ENCODE data around the gene KRT6C. TPM values are rescaled to one million over a fixed set of nuclear protein-coding genes. Genes with fewer than 3 reads are reported as not detected.

KRT6C gene
- total RNA-seq, 1 donor = not detected

DNA sequence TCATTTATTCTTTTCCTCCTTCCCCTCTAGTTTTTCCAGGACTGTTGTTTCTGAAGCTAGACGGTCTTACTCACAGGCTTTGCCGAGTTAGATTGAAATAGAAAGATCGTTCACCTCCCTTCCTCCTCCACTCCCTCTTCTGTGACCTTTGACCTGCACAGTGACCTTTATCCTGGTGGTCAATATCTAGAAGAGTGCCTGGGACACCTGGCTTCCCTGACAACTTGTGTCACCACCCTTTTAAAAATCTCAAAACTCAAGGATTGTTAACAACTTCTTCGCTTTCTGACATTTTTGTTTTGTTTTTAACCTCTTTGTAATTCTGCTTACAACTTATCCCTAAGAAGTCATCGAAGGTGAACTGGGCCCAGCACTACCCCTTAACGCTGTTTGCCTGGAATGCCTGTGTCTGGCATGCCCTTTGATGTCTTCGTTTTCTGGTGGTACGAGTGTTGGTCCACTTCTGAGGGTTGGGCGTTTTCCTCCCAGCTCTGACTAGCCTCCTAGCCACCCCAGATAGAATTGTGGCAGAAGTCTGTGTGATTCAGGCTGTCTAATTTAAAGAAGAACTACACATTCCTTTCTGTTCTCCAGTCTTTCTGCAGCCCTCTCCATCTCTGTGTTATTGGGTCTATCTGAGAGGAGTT, 36.7 kb downstream of the KRT6C start:
- Histone ChIP-seq H3K4me3 (ENCODE audit: low read length) (no peak overlapping the region), H3K4me1 (ENCODE audit: insufficient read depth, low read length) (no peaks in the 10 kb centered on the region), H3K9me3 (ENCODE audit: low read depth, low read length) (no peaks in the 10 kb centered on the region), H3K27me3 (ENCODE audit: insufficient read depth, low read length) (no peaks in the 10 kb centered on the region)

DNA sequence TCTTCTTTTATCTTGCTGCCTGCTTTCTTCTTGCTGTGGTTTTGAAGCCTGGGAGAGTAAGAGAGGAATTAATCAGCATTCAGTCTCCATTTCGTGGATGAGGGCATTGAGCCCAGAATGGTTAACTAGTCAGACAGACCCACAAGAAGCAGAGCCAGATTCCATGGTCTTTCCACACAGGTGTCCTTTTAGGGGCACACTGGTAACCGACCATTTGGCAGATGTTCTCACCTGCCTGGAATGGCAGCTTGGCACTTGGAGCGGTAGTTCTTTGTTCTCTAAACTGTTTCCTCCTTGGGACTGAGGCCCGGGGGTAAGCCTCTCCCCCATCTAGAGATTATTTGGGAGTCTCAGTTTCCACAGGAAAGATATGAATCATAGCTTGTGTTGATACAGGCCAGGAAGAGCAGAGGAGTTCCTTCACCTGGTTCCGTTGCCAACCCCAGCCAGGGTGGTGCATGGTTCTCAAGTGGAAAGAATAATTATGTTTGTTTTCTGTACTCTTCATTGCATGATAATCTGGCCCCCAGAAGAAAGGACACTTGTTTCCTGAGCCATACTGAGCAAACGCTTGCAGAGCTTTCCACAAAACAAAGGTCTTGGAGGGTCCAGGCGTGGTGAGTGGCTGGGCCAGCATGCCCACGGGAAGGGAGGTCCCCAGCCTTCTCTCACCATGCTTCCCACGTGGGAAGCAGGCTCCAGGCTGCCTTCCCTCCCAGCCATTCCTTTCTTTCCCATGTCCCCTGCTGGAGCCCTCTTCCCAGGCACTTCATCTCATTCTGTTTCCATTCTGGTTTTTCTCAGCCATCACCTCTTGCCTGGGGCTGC, 37.4 kb downstream of the KRT6C start:
- H3K27me3 ChIP-seq (ENCODE audit: insufficient read depth, low read length) = no peaks in the 10 kb centered on the region
- H3K9me3 ChIP-seq (ENCODE audit: low read depth, low read length) = no peaks in the 10 kb centered on the region
- no peaks in the 10 kb centered on the region for H3K4me1 ChIP-seq (ENCODE audit: insufficient read depth, low read length)
- H3K4me3 ChIP-seq (ENCODE audit: low read length) = no peak overlapping the region

GRCh38 chr12:52435659-52435999, 38.0 kb downstream of the KRT6C start:
- Histone ChIP-seq H3K9me3 (ENCODE audit: low read depth, low read length) (no peaks in the 10 kb centered on the region), H3K27me3 (ENCODE audit: insufficient read depth, low read length) (no peaks in the 10 kb centered on the region), H3K4me3 (ENCODE audit: low read length) (no peak overlapping the region), H3K4me1 (ENCODE audit: insufficient read depth, low read length) (no peaks in the 10 kb centered on the region)

DNA sequence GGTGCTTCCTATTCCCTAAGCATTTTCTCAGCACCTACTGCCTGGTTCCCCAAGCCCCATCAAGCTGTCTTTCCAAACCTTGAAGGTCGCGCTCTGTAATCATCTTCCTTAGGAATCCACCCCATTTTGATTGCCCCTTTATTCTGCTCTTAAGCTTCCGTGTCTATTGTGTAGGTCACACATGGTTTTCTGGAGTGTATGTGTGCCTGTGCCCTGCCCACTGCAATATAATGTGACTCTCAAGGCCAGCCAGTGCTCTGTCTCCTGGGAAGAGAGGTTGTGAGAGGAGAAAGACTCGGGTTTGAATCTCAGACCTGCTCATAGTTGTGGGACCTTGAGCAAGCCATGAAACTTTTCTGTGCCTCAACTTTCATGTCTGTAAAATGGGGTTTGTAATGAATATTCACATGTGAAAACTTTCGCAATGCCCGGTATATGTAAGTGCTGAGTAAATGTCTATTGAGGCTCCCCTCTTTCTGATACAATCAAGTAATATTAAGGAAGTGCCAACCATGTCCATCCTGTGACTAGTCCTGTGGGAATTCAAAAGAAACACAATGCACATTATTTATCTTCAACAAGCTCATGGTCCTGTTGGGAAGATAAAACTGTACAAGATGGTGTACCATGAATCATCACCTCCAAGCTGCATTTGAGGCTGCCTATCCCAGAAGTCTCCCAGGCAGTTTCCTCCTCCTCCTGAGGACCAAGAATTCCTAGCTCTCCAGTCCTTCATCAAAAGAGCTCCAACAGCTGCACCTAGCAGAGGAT, 38.7 kb downstream of the KRT6C start:
- Histone ChIP-seq H3K4me1 (ENCODE audit: insufficient read depth, low read length) (no peaks in the 10 kb centered on the region), H3K9me3 (ENCODE audit: low read depth, low read length) (no peaks in the 10 kb centered on the region), H3K4me3 (ENCODE audit: low read length) (no peak overlapping the region), H3K27me3 (ENCODE audit: insufficient read depth, low read length) (no peaks in the 10 kb centered on the region)

- Histone ChIP-seq H3K4me3 (ENCODE audit: low read length) (no peak within 1 kb of the TSS), H3K9me3 (ENCODE audit: low read depth, low read length) (no peaks in the 10 kb centered on the region), H3K27me3 (ENCODE audit: insufficient read depth, low read length) (no peaks in the 10 kb centered on the region), H3K4me1 (ENCODE audit: insufficient read depth, low read length) (no peaks in the 10 kb centered on the region)
Observed at GRCh38 chr12:52434081-52434733, 39.4 kb downstream of the KRT6C start, which contains the start of gene KRT75. KRT75 (minus strand) TSS chr12:52434371; CDS start chr12:52434304, 67 bp downstream.

- no peaks in the 10 kb centered on the region for H3K9me3 ChIP-seq (ENCODE audit: low read depth, low read length)
- H3K4me3 ChIP-seq (ENCODE audit: low read length) = no peak overlapping the region
- no peaks in the 10 kb centered on the region for H3K27me3 ChIP-seq (ENCODE audit: insufficient read depth, low read length)
- no peaks in the 10 kb centered on the region for H3K4me1 ChIP-seq (ENCODE audit: insufficient read depth, low read length)
Observed at GRCh38 chr12:52433501-52434080, 40.0 kb downstream of the KRT6C start.

- Histone ChIP-seq H3K4me1 (ENCODE audit: insufficient read depth, low read length) (no peaks in the 10 kb centered on the region), H3K27me3 (ENCODE audit: insufficient read depth, low read length) (no peaks in the 10 kb centered on the region), H3K4me3 (ENCODE audit: low read length) (no peak overlapping the region)
Observed at GRCh38 chr12:52432559-52433207, 40.9 kb downstream of the KRT6C start.

GRCh38 chr12:52428121-52428520, 45.5 kb downstream of the KRT6C start:
- Histone ChIP-seq H3K4me1 (ENCODE audit: insufficient read depth, low read length) (no peaks in the 10 kb centered on the region), H3K4me3 (ENCODE audit: low read length) (no peak overlapping the region), H3K27me3 (ENCODE audit: insufficient read depth, low read length) (no peaks in the 10 kb centered on the region), H3K9me3 (ENCODE audit: low read depth, low read length) (no peaks in the 10 kb centered on the region)

More at GRCh38 chr12:52432559-52433207, 40.9 kb downstream of the KRT6C start:
- H3K9me3 ChIP-seq (ENCODE audit: low read depth, low read length) = no peaks in the 10 kb centered on the region

GRCh38 chr12:52427083-52427482, 46.5 kb downstream of the KRT6C start:
- H3K9me3 ChIP-seq (ENCODE audit: low read depth, low read length) = no peaks in the 10 kb centered on the region
- no peak overlapping the region for H3K4me3 ChIP-seq (ENCODE audit: low read length)
- no peaks in the 10 kb centered on the region for H3K27me3 ChIP-seq (ENCODE audit: insufficient read depth, low read length)
- H3K4me1 ChIP-seq (ENCODE audit: insufficient read depth, low read length) = no peaks in the 10 kb centered on the region

DNA sequence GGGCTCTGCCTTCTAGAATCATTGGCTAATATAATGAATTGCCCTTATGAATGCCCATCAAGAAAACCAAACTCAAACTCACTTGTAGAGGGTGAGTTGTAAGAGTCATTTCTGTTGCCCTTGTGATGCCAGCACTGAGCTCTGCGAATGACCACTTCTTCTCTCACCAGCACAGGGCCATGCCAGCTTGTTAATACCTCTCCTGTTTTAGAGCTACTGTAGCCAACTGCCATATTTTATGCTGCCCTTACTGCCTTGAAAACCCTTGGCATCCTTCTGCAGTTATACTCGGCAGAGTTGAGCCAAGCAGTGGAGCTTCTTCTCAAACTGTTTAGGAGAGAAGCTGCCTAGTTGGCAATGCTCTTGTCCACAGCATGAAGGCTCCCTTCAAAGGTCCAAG, 47.6 kb downstream of the KRT6C start:
- Histone ChIP-seq H3K9me3 (ENCODE audit: low read depth, low read length) (no peaks in the 10 kb centered on the region), H3K27me3 (ENCODE audit: insufficient read depth, low read length) (no peaks in the 10 kb centered on the region), H3K4me3 (ENCODE audit: low read length) (no peak overlapping the region), H3K4me1 (ENCODE audit: insufficient read depth, low read length) (no peaks in the 10 kb centered on the region)

DNA sequence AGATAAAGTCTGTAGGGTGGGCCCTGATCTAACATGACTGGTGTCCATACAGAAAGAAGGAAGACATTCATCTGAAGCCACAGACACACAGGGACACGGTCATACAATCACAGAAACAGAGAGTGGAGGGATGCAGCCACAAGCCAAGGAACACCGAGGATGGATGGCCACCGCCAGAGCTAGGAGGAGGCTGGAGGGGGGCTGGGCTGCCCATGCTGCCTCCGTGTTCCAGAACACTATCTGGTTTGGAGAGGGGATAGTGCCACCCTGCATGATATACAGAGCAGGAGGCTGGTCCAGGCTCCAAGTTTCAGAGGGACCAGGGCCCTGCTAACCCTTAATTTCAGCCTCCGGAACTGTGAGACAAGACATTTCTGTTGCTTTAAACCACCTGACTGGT, 48.1 kb downstream of the KRT6C start:
- H3K27me3 ChIP-seq (ENCODE audit: insufficient read depth, low read length) = no peaks in the 10 kb centered on the region
- H3K9me3 ChIP-seq (ENCODE audit: low read depth, low read length) = no peaks in the 10 kb centered on the region
- no peaks in the 10 kb centered on the region for H3K4me1 ChIP-seq (ENCODE audit: insufficient read depth, low read length)
- no peak overlapping the region for H3K4me3 ChIP-seq (ENCODE audit: low read length)

DNA sequence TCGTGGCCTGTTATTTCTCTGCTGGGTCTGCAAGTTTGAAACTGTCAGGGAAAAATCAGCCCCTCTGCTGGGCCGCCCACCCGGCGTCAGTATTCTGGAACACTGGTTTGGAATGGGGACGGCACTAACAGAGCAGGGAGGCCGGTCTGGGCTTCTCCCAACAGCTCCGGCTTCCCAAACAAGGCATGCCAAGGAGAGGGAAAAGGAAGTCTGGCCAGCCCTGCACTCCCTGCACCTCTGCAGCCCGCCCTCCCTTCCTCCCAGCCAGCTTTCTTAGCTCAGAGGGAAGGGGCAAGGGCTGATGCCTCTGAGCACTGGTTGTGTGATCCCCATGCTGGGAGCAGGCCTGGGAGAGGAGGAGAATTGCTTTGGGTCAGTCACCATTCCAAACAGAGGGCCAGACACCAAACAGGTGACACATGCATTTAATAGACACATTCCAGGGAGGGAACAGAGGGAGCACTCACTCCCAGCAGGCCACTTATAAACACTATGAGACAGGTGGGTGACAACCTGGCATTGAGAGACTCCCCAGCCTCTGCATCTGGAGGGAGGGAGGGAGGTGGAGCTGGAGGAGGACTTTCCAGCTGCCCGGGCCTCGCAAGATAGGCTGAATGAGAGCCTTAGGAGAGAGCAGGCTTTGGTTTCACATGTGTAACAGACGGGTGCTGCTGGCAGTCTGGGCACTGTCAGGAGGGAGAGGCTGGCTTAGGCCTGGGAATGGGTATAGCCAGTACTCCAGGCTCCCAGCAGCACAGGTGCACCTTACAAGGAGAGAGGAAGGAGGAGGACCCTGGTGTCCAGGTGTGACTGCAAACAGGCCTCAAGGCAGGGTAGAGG, 49.7 kb downstream of the KRT6C start:
- H3K4me3 ChIP-seq (ENCODE audit: low read length) = no peak overlapping the region
- H3K27me3 ChIP-seq (ENCODE audit: insufficient read depth, low read length) = no peaks in the 10 kb centered on the region
- H3K9me3 ChIP-seq (ENCODE audit: low read depth, low read length) = no peaks in the 10 kb centered on the region

GRCh38 chr12:52423035-52423434, 50.6 kb downstream of the KRT6C start:
- no peaks in the 10 kb centered on the region for H3K9me3 ChIP-seq (ENCODE audit: low read depth, low read length)

More for the DNA sequence above, 49.7 kb downstream of the KRT6C start:
- H3K4me1 ChIP-seq (ENCODE audit: insufficient read depth, low read length) = no peaks in the 10 kb centered on the region

More at GRCh38 chr12:52423035-52423434, 50.6 kb downstream of the KRT6C start:
- H3K4me1 ChIP-seq (ENCODE audit: insufficient read depth, low read length) = no peaks in the 10 kb centered on the region
- H3K27me3 ChIP-seq (ENCODE audit: insufficient read depth, low read length) = no peaks in the 10 kb centered on the region
- no peak overlapping the region for H3K4me3 ChIP-seq (ENCODE audit: low read length)
